ENCODE results near the gene NT5C1A.

Gene NT5C1A

GRCh38 chr1:39633422-39633821 lies 38.5 kb downstream of the NT5C1A start:
- DNase-seq = no peak

DNA sequence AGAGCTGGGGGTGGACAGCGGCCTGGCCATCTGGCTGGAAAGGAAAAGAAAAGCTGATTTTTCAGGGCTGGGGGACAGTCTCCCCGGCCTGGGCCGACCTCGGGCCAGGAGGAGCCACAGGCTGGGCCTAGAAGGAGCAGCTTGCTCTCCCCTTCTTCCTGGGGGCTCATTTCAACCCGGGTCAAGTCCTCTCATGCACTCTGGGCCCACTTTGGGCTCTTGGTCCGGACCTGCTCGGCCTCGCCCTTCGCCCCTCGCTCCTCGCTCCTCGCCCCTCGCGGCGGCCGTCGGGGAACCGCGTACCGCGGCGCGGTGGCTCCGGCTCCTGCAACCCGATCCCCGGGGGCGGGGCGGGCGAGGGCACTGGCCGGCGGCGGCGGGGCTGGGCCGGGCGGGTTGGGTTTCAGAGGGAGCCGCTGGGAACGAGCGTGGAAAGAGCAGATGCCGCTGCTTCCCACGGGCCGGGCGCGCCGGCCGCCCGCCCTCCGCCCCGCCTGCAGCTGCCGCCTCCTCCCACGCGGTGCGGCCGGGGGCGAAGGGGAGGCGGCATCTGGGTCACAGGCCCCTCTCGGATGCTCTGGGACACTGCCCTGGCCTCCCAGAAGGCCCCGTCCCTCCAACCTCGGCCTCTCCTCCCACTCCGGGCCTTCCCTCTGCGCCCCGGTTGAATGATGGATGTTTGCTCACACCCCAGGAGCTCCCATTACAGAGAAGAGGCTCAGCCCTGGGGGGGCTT lies 39.1 kb downstream of the NT5C1A start:
- DNase-seq = peak; percentile 21

GRCh38 chr1:39632323-39632681 lies 39.6 kb downstream of the NT5C1A start:
- DNase-seq = no peak

DNA sequence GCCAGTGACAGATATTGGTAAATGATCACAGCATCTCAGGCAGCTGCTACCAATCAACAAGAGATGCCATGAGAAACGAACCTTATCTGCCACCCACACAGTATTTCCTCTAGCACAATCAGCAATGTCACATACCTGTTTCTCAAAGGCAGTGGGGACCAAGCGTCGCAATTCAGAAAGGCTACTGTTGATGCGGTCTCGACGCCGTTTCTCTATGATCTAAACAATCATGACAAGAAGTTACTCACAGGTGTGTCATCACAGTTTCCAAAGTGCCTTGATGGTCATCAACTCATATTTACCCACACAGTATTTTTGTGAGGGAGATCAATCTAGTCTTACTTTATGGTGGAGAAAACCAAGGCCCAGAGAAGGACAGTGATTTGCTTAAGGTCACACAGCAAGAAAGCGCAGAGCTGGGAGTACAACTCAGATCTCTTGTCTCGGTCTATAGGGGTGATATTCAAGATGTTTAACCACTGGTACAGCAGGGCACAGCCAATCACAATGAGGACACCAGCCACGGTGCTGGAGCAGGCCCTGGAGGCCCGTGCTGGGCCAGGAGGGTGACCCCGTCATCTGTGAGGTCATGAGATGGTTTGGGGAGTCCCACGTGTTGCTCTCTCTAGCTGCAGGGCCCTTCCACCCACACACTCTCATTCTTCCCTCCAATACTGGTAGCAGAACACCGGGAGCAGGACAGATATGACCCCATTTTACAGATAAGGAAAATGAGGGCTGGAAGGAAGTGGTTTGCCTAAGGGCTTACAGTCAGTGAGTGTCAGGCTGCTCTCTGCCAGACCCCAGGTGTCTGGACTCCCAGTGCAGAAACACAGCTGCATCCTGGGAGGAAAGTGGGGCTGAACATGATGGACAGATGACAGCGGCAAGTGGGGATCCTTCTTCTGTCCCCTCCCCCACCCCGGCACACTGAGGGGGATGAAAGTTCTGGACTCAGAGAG lies 40.3 kb downstream of the NT5C1A start:
- no peak for DNase-seq

GRCh38 chr1:39628807-39629350 lies 43.0 kb downstream of the NT5C1A start:
- no peak for DNase-seq

DNA sequence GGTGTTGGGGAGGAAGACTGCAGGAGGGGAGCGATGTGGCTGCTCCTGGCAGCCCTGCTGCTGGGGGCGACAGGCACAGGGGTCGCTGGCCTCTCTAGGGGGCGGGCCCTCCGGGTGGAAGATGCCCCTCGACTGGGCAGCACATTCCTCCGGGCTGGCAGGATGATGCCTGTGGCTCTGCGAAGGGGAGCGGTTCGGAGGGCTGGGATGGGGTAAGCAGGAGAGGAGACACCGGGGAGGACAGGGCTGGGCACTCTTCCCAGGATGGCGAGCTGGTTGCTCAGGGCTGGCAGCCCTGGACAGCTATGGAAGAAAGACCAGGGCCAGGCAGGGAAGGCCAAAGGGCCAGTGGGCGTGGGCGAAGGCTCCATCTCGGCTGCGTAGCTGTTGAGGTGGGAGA lies 45.3 kb downstream of the NT5C1A start:
- DNase-seq = no peak

DNA sequence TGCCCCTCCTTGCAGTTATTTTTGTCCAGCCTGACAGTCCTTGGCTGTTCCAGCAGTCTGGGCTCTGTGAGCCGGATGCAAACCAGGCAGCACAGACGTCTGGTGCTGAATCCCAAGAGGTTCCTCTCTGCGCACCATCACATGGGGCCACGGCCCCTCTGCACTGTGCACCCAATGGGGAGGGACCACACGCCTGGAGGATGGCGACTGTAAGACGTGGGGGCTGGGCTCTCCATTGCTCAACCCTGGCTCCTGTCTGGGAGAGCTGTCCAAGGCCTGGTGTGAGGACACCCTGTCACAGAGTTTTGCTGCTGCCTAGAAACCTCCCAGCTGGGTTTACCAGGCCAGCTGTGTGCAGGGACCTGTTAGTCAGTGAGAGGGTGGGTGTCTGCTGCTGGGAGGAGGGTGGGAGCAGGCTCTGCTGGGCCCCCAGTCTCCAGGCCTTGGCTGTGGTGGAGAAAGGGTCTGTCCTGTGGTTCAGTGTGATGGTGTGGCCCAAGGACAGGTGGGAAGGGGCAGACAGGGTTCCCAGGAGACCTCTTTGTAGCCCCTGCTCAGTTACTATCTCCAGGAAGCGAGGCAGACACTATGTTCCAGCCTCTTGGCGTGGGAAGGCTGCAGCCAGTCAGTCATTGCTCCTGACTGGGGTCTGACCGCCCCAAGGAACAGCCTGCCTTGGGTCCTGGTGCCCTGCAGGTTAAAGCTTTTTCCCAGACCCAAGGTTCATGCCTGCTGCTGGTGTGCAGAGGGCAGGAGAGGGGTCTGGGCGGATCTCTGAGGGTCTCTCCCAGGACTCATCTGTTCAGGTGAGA lies 46.2 kb downstream of the NT5C1A start:
- DNase-seq = peak; percentile 79

GRCh38 chr1:39625009-39625408 lies 46.9 kb downstream of the NT5C1A start:
- DNase-seq = no peak

DNA sequence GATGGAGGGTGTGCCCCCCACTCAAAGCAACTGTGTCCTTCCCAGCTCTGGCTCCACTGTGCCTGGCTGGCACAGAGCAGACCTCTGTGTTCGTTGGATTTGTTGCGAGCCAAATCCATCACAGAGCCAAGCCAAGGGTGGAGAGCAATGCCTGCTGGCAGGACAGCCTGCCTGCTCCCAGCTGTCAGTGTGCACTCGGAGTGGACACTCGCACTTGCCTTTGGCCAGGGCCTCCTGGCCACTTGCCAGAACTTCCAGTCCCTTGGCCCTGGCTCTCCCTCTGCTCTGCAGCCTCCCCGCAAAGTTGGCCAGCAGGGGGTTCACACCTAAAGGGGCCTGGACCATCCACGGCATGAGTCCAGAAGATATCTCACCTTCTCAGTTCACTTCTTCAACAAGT lies 48.9 kb downstream of the NT5C1A start:
- peak; percentile 64 for DNase-seq

DNA sequence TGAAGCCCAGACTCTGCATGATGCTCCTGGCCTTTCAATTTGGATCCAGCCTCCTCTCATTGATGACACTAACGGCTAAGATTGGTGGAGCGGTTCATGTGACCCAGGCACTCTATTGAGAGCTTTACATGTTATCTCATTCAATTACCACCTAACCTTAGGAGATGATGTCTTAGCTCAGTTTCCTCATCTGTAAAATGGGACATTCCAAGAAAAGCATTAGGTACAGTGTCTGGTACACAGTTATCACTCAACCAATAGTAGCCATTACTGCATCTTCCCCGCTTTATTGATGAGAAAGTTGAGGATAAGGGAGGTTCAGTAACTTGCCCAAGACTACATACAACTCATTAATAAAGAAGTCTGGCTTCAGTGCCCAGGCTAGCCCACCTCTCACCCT lies 49.5 kb downstream of the NT5C1A start:
- no peak for DNase-seq

DNA sequence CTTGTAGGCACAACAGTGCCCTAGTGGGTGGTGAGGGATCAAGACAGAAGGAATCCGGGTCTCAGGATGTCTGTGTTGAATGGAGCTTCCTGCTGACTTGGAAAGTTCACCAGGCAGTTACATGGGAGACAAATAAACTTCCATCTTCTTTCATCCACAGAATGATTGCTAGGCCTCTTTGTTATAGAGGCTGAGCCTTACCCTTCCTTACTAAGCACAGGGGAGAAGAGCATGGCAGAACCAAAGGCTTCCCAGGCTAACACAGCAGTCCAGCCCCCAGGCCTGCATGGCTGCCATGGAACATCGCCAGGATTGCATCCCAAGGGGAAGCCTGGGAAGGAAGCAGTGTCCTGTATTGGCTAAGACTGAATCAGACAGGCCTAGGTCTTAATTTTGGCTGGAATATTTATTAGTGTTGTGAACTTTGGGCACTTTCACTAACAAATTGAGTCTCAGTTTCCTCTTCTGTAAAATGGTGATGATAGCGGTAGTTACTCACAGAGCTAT lies 51.2 kb downstream of the NT5C1A start:
- no peak for DNase-seq

- DNase-seq = no peak
Observed at GRCh38 chr1:39617488-39618049, 54.3 kb downstream of the NT5C1A start.

GRCh38 chr1:39615086-39615673 lies 56.7 kb downstream of the NT5C1A start:
- no peak for DNase-seq

GRCh38 chr1:39614488-39614887 lies 57.4 kb downstream of the NT5C1A start:
- DNase-seq = no peak

GRCh38 chr1:39613250-39613649 lies 58.7 kb downstream of the NT5C1A start:
- DNase-seq = no peak

GRCh38 chr1:39609618-39610331 lies 62.1 kb downstream of the NT5C1A start:
- no peak for DNase-seq
